Measurements from ENCODE around the gene PHACTR2.

GRCh38 chr6:143632894-143633293 lies 44.9 kb upstream of the PHACTR2 start:
- TF ChIP-seq CTCF (IDR thresholded peaks at IDR 0.05): no peak
- TF ChIP-seq POLR2A (IDR thresholded peaks at IDR 0.05): no peak
- TF ChIP-seq EP300 (IDR thresholded peaks at IDR 0.05): no peak

Measured in ovary (tissue), 3 donors.